HL-60 (cell line): Measurements from ENCODE around the gene CPNE2.

Experiments
- DNase-seq, 2 experiments: peaks; one replicate each; pipeline ENCODE4 v3.0.0-alpha.2; 2010 to 2020; ENCODE audit warnings: low read depth in 1 of 2, low spot score in 1 of 2
- H3K27ac ChIP-seq: fragments of 250-450 bp; sonication (Bioruptor Pico); replicated peaks from 2 replicates; pipeline ENCODE4 v1.5.1; 2020; ENCODE audit warnings: mild to moderate bottlenecking, moderate library complexity
- H3K27me3 ChIP-seq: fragments of 250-450 bp; sonication (Bioruptor Pico); 2 replicates; pipeline ENCODE4 v1.5.1; 2021; ENCODE audit warnings: mild to moderate bottlenecking, moderate library complexity; ENCODE audit not compliant: insufficient read depth, poor library complexity, severe bottlenecking
- H3K4me3 ChIP-seq: replicated peaks from 2 replicates; pipeline ENCODE4 v1.5.1; 2011; ENCODE audit warnings: mild to moderate bottlenecking, control low read depth, low read length; ENCODE audit not compliant: insufficient read depth
- CTCF ChIP-seq: IDR thresholded peaks from one replicate; pipeline ENCODE4 v1.5.1; 2011; ENCODE audit warnings: low read length, control low read depth, inconsistent platforms; ENCODE audit not compliant: insufficient read depth
- GABPA ChIP-seq: IDR thresholded peaks from 2 replicates; pipeline ENCODE4 v1.6.1; 2012; ENCODE audit warnings: low read depth
- POLR2AphosphoS5 ChIP-seq: IDR thresholded peaks from 2 replicates; pipeline ENCODE4 v1.6.1; 2012; ENCODE audit warnings: low read depth
- REST ChIP-seq: IDR thresholded peaks from 2 replicates; pipeline ENCODE4 v1.6.1; 2012; ENCODE audit warnings: low read depth; ENCODE audit not compliant: insufficient replicate concordance
- SPI1 ChIP-seq: IDR thresholded peaks from 2 replicates; pipeline ENCODE4 v1.6.1; 2012; ENCODE audit warnings: low read depth, mild to moderate bottlenecking, borderline replicate concordance

CPNE2 gene

GRCh38 chr16:57138281-57138935, 46.0 kb downstream of the CPNE2 start:
- TF ChIP-seq REST, result no peak
- no peak for TF ChIP-seq POLR2AphosphoS5
- TF ChIP-seq CTCF, result no peak
- no peak for TF ChIP-seq SPI1
- no peak for TF ChIP-seq GABPA
- H3K4me3 ChIP-seq, result no peak overlapping the region
- H3K27me3 ChIP-seq, result no peaks in the 10 kb centered on the region
- no peak overlapping the region for H3K27ac ChIP-seq
- no peak for DNase-seq

- Histone ChIP-seq H3K4me3 (no peak overlapping the region), H3K27me3 (no peaks in the 10 kb centered on the region), H3K27ac (peak overlapping the region; percentile 10)
- TF ChIP-seq POLR2AphosphoS5 (no peak), CTCF (no peak), GABPA (no peak), SPI1 (no peak), REST (no peak)
- no peak for DNase-seq
These were observed 48.7 kb downstream of the CPNE2 start for GRCh38 chr16:57140931-57141668.

- H3K27ac ChIP-seq, result peak overlapping the region; percentile 10
- TF ChIP-seq REST (no peak), POLR2AphosphoS5 (no peak), CTCF (no peak), GABPA (no peak), SPI1 (no peak)
- H3K27me3 ChIP-seq, result no peaks in the 10 kb centered on the region
- H3K4me3 ChIP-seq, result no peak overlapping the region
- DNase-seq, result peak in 1 of 2 experiments; percentile 35
These were observed 49.6 kb downstream of the CPNE2 start for GRCh38 chr16:57141822-57142631.
